Breast epithelium (tissue), 4 donors: ENCODE results near the gene MRO. TPM values are rescaled to one million over a fixed set of nuclear protein-coding genes. Genes with fewer than 3 reads are reported as not detected.

Source experiments
- DNase-seq, 2 donors: peaks; one replicate each; pipeline ENCODE4 v3.0.0-alpha.2; 2019; ENCODE audit warnings: low spot score in 2 of 2
- H3K27ac ChIP-seq, 2 donors: fragments of 200-600 bp; sonication (generic) in 1 of 2; one replicate each; pipeline ENCODE4 v1.5.1; 2016 to 2019; ENCODE audit warnings: mild to moderate bottlenecking in 1 of 2
- H3K27me3 ChIP-seq, 2 donors: fragments of 200-600 bp; sonication (generic) in 1 of 2; one replicate each; pipeline versions ENCODE4 v1.5.1 to v1.6.0; 2017 to 2019; ENCODE audit warnings: control low read depth in 1 of 2, mild to moderate bottlenecking in 1 of 2
- H3K36me3 ChIP-seq: fragments of 200-600 bp; one replicate; pipeline ENCODE4 v1.5.1; 2019
- H3K4me1 ChIP-seq, 2 donors: fragments of 200-600 bp; sonication (generic); one replicate each; pipeline ENCODE4 v1.5.1; 2016 to 2019; ENCODE audit warnings: control low read depth in 1 of 2
- H3K4me3 ChIP-seq, 3 donors: fragments of 200-600 bp; sonication (generic); 1 replicate in 2 of 3; 2 replicates in 1 of 3; pipeline ENCODE4 v1.5.1; 2016 to 2019; ENCODE audit warnings: mild to moderate bottlenecking in 3 of 3, moderate library complexity in 2 of 3
- H3K9me3 ChIP-seq, 2 donors: fragments of 200-600 bp; sonication (generic) in 1 of 2; one replicate each; pipeline ENCODE4 v1.5.1; 2016 to 2019; ENCODE audit warnings: control low read depth in 1 of 2
- CTCF ChIP-seq, 3 donors: fragments of 450-650 bp; IDR thresholded peaks; one replicate each; pipeline ENCODE4 v1.5.1; 2016 to 2017; ENCODE audit warnings: antibody characterized with exemption in 3 of 3, mild to moderate bottlenecking in 3 of 3, moderate library complexity in 3 of 3
- POLR2A ChIP-seq: fragments of 450-650 bp; IDR thresholded peaks from one replicate; pipeline ENCODE4 v1.6.1; 2016; ENCODE audit warnings: antibody characterized with exemption, mild to moderate bottlenecking, moderate library complexity
- POLR2AphosphoS5 ChIP-seq, 3 donors: sonication (generic); formaldehyde crosslinking; IDR thresholded peaks; one replicate each; pipeline ENCODE4 v1.6.1; 2017; ENCODE audit warnings: antibody characterized with exemption in 3 of 3
- intact Hi-C: fragments of 100-400 bp; cut with DNase I; formaldehyde crosslinking; loops from one replicate; pipeline ENCODE4 v1.15.1; 2023; ENCODE audit warnings: low total_unique reads
- total RNA-seq, 3 donors: library from RNA; depleted of rRNA; stranded (reverse); fragments of >200 nt; gene quantifications; one replicate each; pipeline ENCODE4 v1.1.0, GENCODE V29; 2016

The MRO gene
- total RNA-seq, 3 donors from 2014 or later, result 0.59 to 3.0 (median 0.66) TPM

GRCh38 chr18:50776383-50776782 lies 43.4 kb downstream of the MRO start:
- no peaks in the 10 kb centered on the region for H3K4me1 ChIP-seq
- no peaks in the 10 kb centered on the region for H3K27me3 ChIP-seq
- no peaks in the 10 kb centered on the region for H3K36me3 ChIP-seq
- H3K9me3 ChIP-seq, result peaks cover 0 to 5% of the 10 kb centered on the region in 2 donors
- TF ChIP-seq CTCF (IDR thresholded peaks at IDR 0.05) (no peak), POLR2A (no peak), POLR2AphosphoS5 (IDR thresholded peaks at IDR 0.05) (no peak)
- intact Hi-C loops, result no loop called here
- no peak for DNase-seq
- H3K4me3 ChIP-seq, result no peak overlapping the region
- no peak overlapping the region for H3K27ac ChIP-seq

GRCh38 chr18:50775726-50776125 lies 44.1 kb downstream of the MRO start:
- Histone ChIP-seq H3K4me3 (no peak overlapping the region), H3K4me1 (no peaks in the 10 kb centered on the region), H3K36me3 (no peaks in the 10 kb centered on the region), H3K27me3 (no peaks in the 10 kb centered on the region), H3K27ac (no peak overlapping the region), H3K9me3 (peaks cover 0 to 5% of the 10 kb centered on the region in 2 donors)
- TF ChIP-seq CTCF (IDR thresholded peaks at IDR 0.05) (no peak), POLR2A (no peak)
- DNase-seq, result no peak
- intact Hi-C loops, result no loop called here

GRCh38 chr18:50775207-50775606 lies 44.6 kb downstream of the MRO start:
- Histone ChIP-seq H3K4me3 (no peak overlapping the region), H3K4me1 (no peaks in the 10 kb centered on the region), H3K27me3 (no peaks in the 10 kb centered on the region), H3K27ac (no peak overlapping the region), H3K36me3 (no peaks in the 10 kb centered on the region), H3K9me3 (peaks cover 2 to 9% of the 10 kb centered on the region in 2 donors)
- TF ChIP-seq CTCF (IDR thresholded peaks at IDR 0.05), result no peak
- TF ChIP-seq POLR2AphosphoS5 (IDR thresholded peaks at IDR 0.05), result no peak
- no peak for TF ChIP-seq POLR2A
- intact Hi-C loops, result no loop called here
- DNase-seq, result no peak

- no peak for DNase-seq
- no peaks in the 10 kb centered on the region for H3K27me3 ChIP-seq
- H3K4me1 ChIP-seq, result no peaks in the 10 kb centered on the region
- no peak for TF ChIP-seq POLR2AphosphoS5 (IDR thresholded peaks at IDR 0.05)
- no peak for TF ChIP-seq POLR2A
- no peak for TF ChIP-seq CTCF (IDR thresholded peaks at IDR 0.05)
- no peak overlapping the region for H3K4me3 ChIP-seq
- intact Hi-C loops, result loop anchor here (5.0 kb wide), 1 partner anchor 1668 kb away; no protein-coding TSS in a partner anchor
- H3K9me3 ChIP-seq, result peaks cover 20 to 40% of the 10 kb centered on the region in 2 donors
- H3K36me3 ChIP-seq, result no peaks in the 10 kb centered on the region
- no peak overlapping the region for H3K27ac ChIP-seq
Observed at GRCh38 chr18:50769463-50769862, 50.4 kb downstream of the MRO start.

- H3K27me3 ChIP-seq, result no peaks in the 10 kb centered on the region
- H3K27ac ChIP-seq, result no peak overlapping the region
- intact Hi-C loops, result no loop called here
- DNase-seq, result no peak
- H3K4me3 ChIP-seq, result no peak overlapping the region
- H3K9me3 ChIP-seq, result no peaks in the 10 kb centered on the region
- TF ChIP-seq CTCF (IDR thresholded peaks at IDR 0.05) (no peak), POLR2AphosphoS5 (IDR thresholded peaks at IDR 0.05) (no peak)
- H3K4me1 ChIP-seq, result no peaks in the 10 kb centered on the region
- no peaks in the 10 kb centered on the region for H3K36me3 ChIP-seq
Observed at GRCh38 chr18:50757358-50757757, 62.5 kb downstream of the MRO start.
